ENCODE measurements around the gene PLEKHA7.

The PLEKHA7 gene

GRCh38 chr11:16958833-16959232 lies 55.4 kb downstream of the PLEKHA7 start:
- H2BK120ac ChIP-seq (ENCODE audit: low read depth, low read length) = no peak overlapping the region
- H2BK15ac ChIP-seq (replicated peaks; ENCODE audit: low read depth) = no peak overlapping the region
- H3K4me3 ChIP-seq (ENCODE audit: low read length) = no peak overlapping the region
- peak overlapping the region; percentile 22 for H3K56ac ChIP-seq (ENCODE audit: low read length)
- no peak overlapping the region for H3K23ac ChIP-seq (ENCODE audit: low read length)
- H4K5ac ChIP-seq (ENCODE audit: low read length) = no peak overlapping the region
- H3K18ac ChIP-seq (ENCODE audit: low read length) = no peak overlapping the region
- no peak for DNase-seq
- no peak overlapping the region for H3K27ac ChIP-seq (ENCODE audit: low read depth, low read length)
- no peaks in the 10 kb centered on the region for H3K27me3 ChIP-seq (ENCODE audit: insufficient read depth, low read length, poor library complexity)
- H3K4me2 ChIP-seq (ENCODE audit: low read length) = no peak overlapping the region
- no peaks in the 10 kb centered on the region for H3K36me3 ChIP-seq (ENCODE audit: control insufficient read depth, insufficient read depth, low read length)
- H3K4ac ChIP-seq (ENCODE audit: low read depth, low read length) = no peak overlapping the region
- peaks cover 25% of the 10 kb centered on the region for H3K4me1 ChIP-seq (ENCODE audit: control insufficient read depth, low read depth, low read length)
- H3K9ac ChIP-seq (ENCODE audit: low read length) = no peak overlapping the region
- no peak overlapping the region for H2BK5ac ChIP-seq (ENCODE audit: low read length)
- no peaks in the 10 kb centered on the region for H3K79me2 ChIP-seq (ENCODE audit: control insufficient read depth, insufficient read depth, low read length)
- no peak overlapping the region for H2AK5ac ChIP-seq (ENCODE audit: low read length)
- H4K8ac ChIP-seq (ENCODE audit: low read depth, low read length) = no peak overlapping the region
- WGBS (ENCODE audit: extremely low coverage, insufficient coverage, low lambda C conversion rate) = no CpG with 5 or more reads among the region's 5 CpGs
- H3K79me1 ChIP-seq (ENCODE audit: low read length) = no peaks in the 10 kb centered on the region

DNA sequence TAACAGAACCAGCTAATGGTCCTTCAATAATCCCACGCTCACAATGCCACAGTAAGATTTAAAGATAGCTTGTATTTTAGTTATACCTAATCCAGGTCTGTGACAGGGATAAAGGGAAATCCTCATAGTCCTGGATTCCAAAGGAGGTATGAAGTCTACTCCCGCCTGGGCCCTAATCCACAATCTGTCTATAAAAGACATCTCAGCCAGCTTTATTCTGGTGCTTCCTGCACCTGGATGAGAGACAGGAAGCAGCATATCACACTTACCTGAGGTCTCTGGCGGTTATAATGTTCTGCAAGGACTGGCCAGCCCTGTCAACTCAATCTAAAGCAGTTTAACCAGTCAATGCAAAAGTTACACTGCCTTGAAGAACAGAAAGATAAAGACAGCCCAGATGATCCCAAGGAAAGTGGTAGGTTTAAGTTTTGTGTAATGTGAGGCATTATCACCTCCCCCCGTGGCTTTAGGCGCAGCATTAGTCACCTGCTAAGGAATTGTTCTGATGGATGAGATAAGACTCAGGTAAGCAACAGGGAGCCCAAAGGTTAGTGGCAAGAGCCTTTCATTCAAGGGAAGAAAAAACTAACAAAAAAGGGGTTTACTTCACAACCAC lies 57.6 kb downstream of the PLEKHA7 start:
- Histone ChIP-seq H2BK5ac (ENCODE audit: low read length) (no peak overlapping the region), H3K4me2 (ENCODE audit: low read length) (no peak overlapping the region), H3K4ac (ENCODE audit: low read depth, low read length) (no peak overlapping the region), H3K18ac (ENCODE audit: low read length) (no peak overlapping the region), H3K4me3 (ENCODE audit: low read length) (no peak overlapping the region), H4K8ac (ENCODE audit: low read depth, low read length) (no peak overlapping the region), H2BK15ac (replicated peaks; ENCODE audit: low read depth) (no peak overlapping the region), H3K79me1 (ENCODE audit: low read length) (no peaks in the 10 kb centered on the region), H3K56ac (ENCODE audit: low read length) (no peak overlapping the region), H3K79me2 (ENCODE audit: control insufficient read depth, insufficient read depth, low read length) (no peaks in the 10 kb centered on the region), H4K5ac (ENCODE audit: low read length) (no peak overlapping the region), H3K23ac (ENCODE audit: low read length) (no peak overlapping the region), H2BK120ac (ENCODE audit: low read depth, low read length) (no peak overlapping the region), H2AK5ac (ENCODE audit: low read length) (peak overlapping the region; percentile 22), H3K9ac (ENCODE audit: low read length) (no peak overlapping the region), H3K4me1 (ENCODE audit: control insufficient read depth, low read depth, low read length) (peaks cover 25% of the 10 kb centered on the region), H3K36me3 (ENCODE audit: control insufficient read depth, insufficient read depth, low read length) (no peaks in the 10 kb centered on the region), H3K27ac (ENCODE audit: low read depth, low read length) (no peak overlapping the region), H3K27me3 (ENCODE audit: insufficient read depth, low read length, poor library complexity) (no peaks in the 10 kb centered on the region)
- DNase-seq = peak; percentile 95
- no CpG with 5 or more reads among the region's 5 CpGs for WGBS (ENCODE audit: extremely low coverage, insufficient coverage, low lambda C conversion rate)

DNA sequence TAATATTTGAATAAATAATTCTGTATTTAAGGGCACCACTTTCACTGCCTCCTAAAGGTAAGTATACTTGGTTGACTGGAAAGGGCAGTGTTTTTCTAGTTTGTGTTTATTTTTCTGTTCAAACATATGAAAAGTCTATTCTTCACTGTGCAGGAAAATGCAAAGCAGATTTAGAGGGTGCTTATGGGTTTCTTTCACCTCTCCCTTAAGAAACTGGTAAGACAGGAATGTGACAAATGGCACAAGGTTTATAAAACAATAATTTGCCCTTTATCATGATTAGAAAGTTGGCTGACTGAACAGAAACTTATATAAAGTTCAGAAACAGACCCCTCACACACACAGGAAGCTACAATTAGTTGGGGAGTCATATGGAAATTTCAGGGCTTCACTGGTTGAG lies 60.6 kb downstream of the PLEKHA7 start:
- no peak overlapping the region for H3K23ac ChIP-seq (ENCODE audit: low read length)
- H2AK5ac ChIP-seq (ENCODE audit: low read length) = no peak overlapping the region
- H3K4me1 ChIP-seq (ENCODE audit: control insufficient read depth, low read depth, low read length) = peaks cover 9% of the 10 kb centered on the region
- H3K18ac ChIP-seq (ENCODE audit: low read length) = no peak overlapping the region
- no peak overlapping the region for H3K27ac ChIP-seq (ENCODE audit: low read depth, low read length)
- H3K27me3 ChIP-seq (ENCODE audit: insufficient read depth, low read length, poor library complexity) = no peaks in the 10 kb centered on the region
- no peak overlapping the region for H4K8ac ChIP-seq (ENCODE audit: low read depth, low read length)
- DNase-seq = no peak
- H2BK15ac ChIP-seq (replicated peaks; ENCODE audit: low read depth) = no peak overlapping the region
- H3K56ac ChIP-seq (ENCODE audit: low read length) = no peak overlapping the region
- H3K79me2 ChIP-seq (ENCODE audit: control insufficient read depth, insufficient read depth, low read length) = no peaks in the 10 kb centered on the region
- no peaks in the 10 kb centered on the region for H3K36me3 ChIP-seq (ENCODE audit: control insufficient read depth, insufficient read depth, low read length)
- no peak overlapping the region for H3K4me3 ChIP-seq (ENCODE audit: low read length)
- no peak overlapping the region for H3K4me2 ChIP-seq (ENCODE audit: low read length)
- H3K79me1 ChIP-seq (ENCODE audit: low read length) = no peaks in the 10 kb centered on the region
- no peak overlapping the region for H3K9ac ChIP-seq (ENCODE audit: low read length)
- H4K5ac ChIP-seq (ENCODE audit: low read length) = no peak overlapping the region
- H2BK120ac ChIP-seq (ENCODE audit: low read depth, low read length) = no peak overlapping the region
- H2BK5ac ChIP-seq (ENCODE audit: low read length) = no peak overlapping the region
- H3K4ac ChIP-seq (ENCODE audit: low read depth, low read length) = no peak overlapping the region

- no peak overlapping the region for H3K4me3 ChIP-seq (ENCODE audit: low read length)
- no peak overlapping the region for H2AK5ac ChIP-seq (ENCODE audit: low read length)
- DNase-seq = peak; percentile 29
- no peak overlapping the region for H3K9ac ChIP-seq (ENCODE audit: low read length)
- H3K4ac ChIP-seq (ENCODE audit: low read depth, low read length) = no peak overlapping the region
- H3K4me2 ChIP-seq (ENCODE audit: low read length) = no peak overlapping the region
- no peak overlapping the region for H3K18ac ChIP-seq (ENCODE audit: low read length)
- WGBS (ENCODE audit: extremely low coverage, insufficient coverage, low lambda C conversion rate) = no CpG with 5 or more reads among the region's 6 CpGs
- no peak overlapping the region for H3K56ac ChIP-seq (ENCODE audit: low read length)
- no peak overlapping the region for H3K23ac ChIP-seq (ENCODE audit: low read length)
- H3K79me1 ChIP-seq (ENCODE audit: low read length) = no peaks in the 10 kb centered on the region
- H3K27me3 ChIP-seq (ENCODE audit: insufficient read depth, low read length, poor library complexity) = no peaks in the 10 kb centered on the region
- no peak overlapping the region for H2BK120ac ChIP-seq (ENCODE audit: low read depth, low read length)
- no peaks in the 10 kb centered on the region for H3K36me3 ChIP-seq (ENCODE audit: control insufficient read depth, insufficient read depth, low read length)
- no peaks in the 10 kb centered on the region for H3K79me2 ChIP-seq (ENCODE audit: control insufficient read depth, insufficient read depth, low read length)
- H2BK15ac ChIP-seq (replicated peaks; ENCODE audit: low read depth) = no peak overlapping the region
- no peaks in the 10 kb centered on the region for H3K4me1 ChIP-seq (ENCODE audit: control insufficient read depth, low read depth, low read length)
- no peak overlapping the region for H2BK5ac ChIP-seq (ENCODE audit: low read length)
- no peak overlapping the region for H3K27ac ChIP-seq (ENCODE audit: low read depth, low read length)
- H4K8ac ChIP-seq (ENCODE audit: low read depth, low read length) = no peak overlapping the region
- H4K5ac ChIP-seq (ENCODE audit: low read length) = no peak overlapping the region
These were observed 67.5 kb downstream of the PLEKHA7 start for GRCh38 chr11:16946477-16947282.

- Histone ChIP-seq H2BK120ac (ENCODE audit: low read depth, low read length) (no peak overlapping the region), H4K8ac (ENCODE audit: low read depth, low read length) (no peak overlapping the region), H3K27ac (ENCODE audit: low read depth, low read length) (no peak overlapping the region), H3K27me3 (ENCODE audit: insufficient read depth, low read length, poor library complexity) (no peaks in the 10 kb centered on the region), H3K79me1 (ENCODE audit: low read length) (no peaks in the 10 kb centered on the region), H3K4me2 (ENCODE audit: low read length) (no peak overlapping the region), H3K79me2 (ENCODE audit: control insufficient read depth, insufficient read depth, low read length) (no peaks in the 10 kb centered on the region), H2AK5ac (ENCODE audit: low read length) (no peak overlapping the region), H2BK15ac (replicated peaks; ENCODE audit: low read depth) (no peak overlapping the region), H3K23ac (ENCODE audit: low read length) (no peak overlapping the region), H3K56ac (ENCODE audit: low read length) (peak overlapping the region; percentile 22), H2BK5ac (ENCODE audit: low read length) (no peak overlapping the region), H3K4me1 (ENCODE audit: control insufficient read depth, low read depth, low read length) (no peaks in the 10 kb centered on the region), H3K36me3 (ENCODE audit: control insufficient read depth, insufficient read depth, low read length) (no peaks in the 10 kb centered on the region), H3K18ac (ENCODE audit: low read length) (no peak overlapping the region), H3K4ac (ENCODE audit: low read depth, low read length) (no peak overlapping the region), H3K9ac (ENCODE audit: low read length) (no peak overlapping the region), H3K4me3 (ENCODE audit: low read length) (no peak overlapping the region), H4K5ac (ENCODE audit: low read length) (no peak overlapping the region)
- DNase-seq = peak; percentile 79
- no CpG with 5 or more reads among the region's 9 CpGs for WGBS (ENCODE audit: extremely low coverage, insufficient coverage, low lambda C conversion rate)
These were observed 68.3 kb downstream of the PLEKHA7 start for GRCh38 chr11:16945671-16946469.
